SK-N-SH treated with all-trans-retinoic acid at 6 μM for 48 hours (cell line): Measurements from ENCODE around the gene ACTR3.

Source experiments
- BACH2 ChIP-seq: fragments of 250-450 bp; sonication (Bioruptor Pico); IDR thresholded peaks from 2 replicates; pipeline ENCODE4 v1.9.0; 2021; ENCODE audit warnings: mild to moderate bottlenecking, borderline replicate concordance
- CSRNP3 ChIP-seq: fragments of 250-450 bp; sonication (Bioruptor Pico); IDR thresholded peaks from 2 replicates; pipeline ENCODE4 v1.5.1; 2021; ENCODE audit warnings: mild to moderate bottlenecking, moderate library complexity
- GLIS3 ChIP-seq: fragments of 250-450 bp; sonication (Bioruptor Pico); IDR thresholded peaks from 2 replicates; pipeline ENCODE4 v1.5.0; 2020; ENCODE audit warnings: mild to moderate bottlenecking, moderate library complexity
- ISL1 ChIP-seq: fragments of 250-450 bp; sonication (Bioruptor Pico); IDR thresholded peaks from 2 replicates; pipeline ENCODE4 v2.1.2; 2022; ENCODE audit warnings: mild to moderate bottlenecking, moderate library complexity
- OSR1 ChIP-seq: fragments of 250-450 bp; sonication (Bioruptor Pico); IDR thresholded peaks from 2 replicates; pipeline ENCODE4 v1.8.0; 2022; ENCODE audit warnings: moderate library complexity, mild to moderate bottlenecking, inconsistent platforms
- PPARA ChIP-seq: fragments of 250-450 bp; sonication (Bioruptor Pico); IDR thresholded peaks from 2 replicates; pipeline ENCODE4 v1.5.0; 2020; ENCODE audit warnings: mild to moderate bottlenecking, borderline replicate concordance
- RARB ChIP-seq: fragments of 250-450 bp; sonication (Bioruptor Pico); IDR thresholded peaks from 2 replicates; pipeline ENCODE4 v1.8.0; 2021; ENCODE audit warnings: mild to moderate bottlenecking, moderate library complexity
- TCF4 ChIP-seq: fragments of 250-450 bp; sonication (Bioruptor Pico); IDR thresholded peaks from 2 replicates; pipeline ENCODE4 v1.8.0; 2021; ENCODE audit warnings: mild to moderate bottlenecking, moderate library complexity, borderline replicate concordance
- TOX ChIP-seq: fragments of 250-450 bp; sonication (Bioruptor Pico); IDR thresholded peaks from 2 replicates; pipeline ENCODE4 v1.8.0; 2021; ENCODE audit warnings: mild to moderate bottlenecking, moderate library complexity, borderline replicate concordance
- ZFP3 ChIP-seq: fragments of 250-450 bp; sonication (Bioruptor Pico); IDR thresholded peaks from 2 replicates; pipeline ENCODE4 v1.5.0; 2020; ENCODE audit warnings: mild to moderate bottlenecking, moderate library complexity
- ZFP30 ChIP-seq: fragments of 450-650 bp; formaldehyde crosslinking; IDR thresholded peaks from 2 replicates; pipeline ENCODE4 v1.5.0; 2022; ENCODE audit warnings: mild to moderate bottlenecking, moderate library complexity
- ZNF8 ChIP-seq: fragments of 450-650 bp; formaldehyde crosslinking; IDR thresholded peaks from 2 replicates; pipeline ENCODE4 v1.5.0; 2020; ENCODE audit warnings: mild to moderate bottlenecking, moderate library complexity
- TF ChIP-seq, protein P1 (sequence below): fragments of 250-450 bp; sonication (Bioruptor Pico); IDR thresholded peaks from 2 replicates; pipeline ENCODE4 v1.8.0; 2020; ENCODE audit warnings: mild to moderate bottlenecking, moderate library complexity, borderline replicate concordance

DNA sequence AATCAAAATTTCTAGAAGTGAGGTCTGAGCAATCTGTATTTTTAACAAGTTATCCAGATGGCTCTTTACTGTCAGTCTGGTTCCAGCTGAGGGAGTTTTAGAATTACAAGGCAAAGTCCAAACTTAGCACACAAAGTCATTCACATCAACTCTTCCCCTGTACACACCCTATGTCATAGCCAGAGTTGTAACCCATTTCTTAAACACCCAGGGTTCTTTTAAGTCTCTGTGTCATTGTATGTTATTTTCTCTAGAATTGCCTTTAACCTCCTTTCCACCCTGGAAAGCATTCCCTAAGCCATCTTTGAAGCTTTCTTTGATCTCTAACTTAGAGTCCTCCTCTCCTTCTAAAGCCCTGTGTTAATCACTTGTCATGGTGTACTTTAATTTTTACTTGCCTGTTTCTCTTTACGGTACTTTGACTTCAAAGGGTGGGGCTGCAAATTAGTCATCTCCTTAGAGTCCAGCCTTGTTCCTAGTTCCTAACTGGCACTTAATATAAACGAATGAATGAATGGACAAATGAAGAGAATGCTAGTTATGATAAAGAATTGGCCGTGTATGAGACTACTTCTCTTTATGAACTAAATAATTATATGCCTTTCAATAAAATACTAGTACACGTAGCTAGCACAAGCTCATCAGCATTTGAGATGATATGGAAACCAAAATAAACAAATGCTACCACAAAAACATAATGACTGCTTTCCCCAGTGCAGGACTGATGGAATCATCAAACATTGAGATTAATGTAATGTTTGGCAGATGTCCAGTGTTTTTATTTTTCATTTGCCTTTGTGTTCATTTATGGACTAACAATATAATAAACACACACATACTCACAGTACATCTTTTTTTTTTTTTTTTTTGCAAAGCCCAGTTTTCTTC is 11.9 kb upstream of the ACTR3 start:
- TF ChIP-seq GLIS3 (CRISPR knock-in tag) (no peak), ZFP3 (CRISPR knock-in tag) (no peak), OSR1 (no peak), BACH2 (CRISPR knock-in tag) (no peak), ZNF8 (no peak), ISL1 (CRISPR knock-in tag) (no peak), RARB (CRISPR knock-in tag) (no peak), TCF4 (CRISPR knock-in tag) (no peak), ZFP30 (no peak), PPARA (CRISPR knock-in tag) (no peak), CSRNP3 (CRISPR knock-in tag) (no peak), TOX (CRISPR knock-in tag) (no peak)
- TF ChIP-seq, protein P1, sequence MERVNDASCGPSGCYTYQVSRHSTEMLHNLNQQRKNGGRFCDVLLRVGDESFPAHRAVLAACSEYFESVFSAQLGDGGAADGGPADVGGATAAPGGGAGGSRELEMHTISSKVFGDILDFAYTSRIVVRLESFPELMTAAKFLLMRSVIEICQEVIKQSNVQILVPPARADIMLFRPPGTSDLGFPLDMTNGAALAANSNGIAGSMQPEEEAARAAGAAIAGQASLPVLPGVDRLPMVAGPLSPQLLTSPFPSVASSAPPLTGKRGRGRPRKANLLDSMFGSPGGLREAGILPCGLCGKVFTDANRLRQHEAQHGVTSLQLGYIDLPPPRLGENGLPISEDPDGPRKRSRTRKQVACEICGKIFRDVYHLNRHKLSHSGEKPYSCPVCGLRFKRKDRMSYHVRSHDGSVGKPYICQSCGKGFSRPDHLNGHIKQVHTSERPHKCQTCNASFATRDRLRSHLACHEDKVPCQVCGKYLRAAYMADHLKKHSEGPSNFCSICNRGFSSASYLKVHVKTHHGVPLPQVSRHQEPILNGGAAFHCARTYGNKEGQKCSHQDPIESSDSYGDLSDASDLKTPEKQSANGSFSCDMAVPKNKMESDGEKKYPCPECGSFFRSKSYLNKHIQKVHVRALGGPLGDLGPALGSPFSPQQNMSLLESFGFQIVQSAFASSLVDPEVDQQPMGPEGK (CRISPR knock-in tag), result no peak
